Heart right ventricle (tissue), 16 donors: ENCODE results near the gene SCAMP2. TPM values are rescaled to one million over a fixed set of nuclear protein-coding genes. Genes with fewer than 3 reads are reported as not detected.
"Not testable (repeated sequence)": the region's sequence is repeated elsewhere in the genome, so short reads cannot be mapped to it uniquely, and the experiment has no call there.

Experiments used
- ATAC-seq, 8 donors: fragments of 200-7000 bp; cut with Tn5 transposase; one replicate each; pipeline ENCODE4 v1.9.1; 2020; ENCODE audit warnings: mild to moderate bottlenecking in 8 of 8, moderate library complexity in 8 of 8, moderate number of reproducible peaks in 1 of 8
- DNase-seq, 2 donors: peaks; one replicate each; pipeline ENCODE4 v3.0.0-alpha.2; 2020
- H3K27ac ChIP-seq, 10 donors: fragments of 200-600 bp; sonication (generic) in 2 of 10; one replicate each; pipeline versions ENCODE4 v1.5.0 to v1.8.0; 2020 to 2022; ENCODE audit warnings: mild to moderate bottlenecking in 3 of 10
- H3K27me3 ChIP-seq, 7 donors: fragments of 200-600 bp; one replicate each; pipeline ENCODE4 v1.8.0; 2021 to 2022; ENCODE audit warnings: mild to moderate bottlenecking in 2 of 7
- H3K36me3 ChIP-seq, 9 donors: fragments of 200-600 bp; sonication (generic) in 1 of 9; one replicate each; pipeline versions ENCODE4 v1.5.0 to v1.8.0; 2020 to 2022; ENCODE audit warnings: mild to moderate bottlenecking in 2 of 9
- H3K4me1 ChIP-seq, 9 donors: fragments of 200-600 bp; sonication (generic) in 1 of 9; one replicate each; pipeline versions ENCODE4 v1.5.0 to v1.8.0; 2020 to 2022; ENCODE audit warnings: mild to moderate bottlenecking in 4 of 9
- H3K4me3 ChIP-seq, 10 donors: fragments of 200-600 bp; sonication (generic) in 2 of 10; one replicate each; pipeline versions ENCODE4 v1.5.0 to v1.8.0; 2020 to 2022; ENCODE audit warnings: mild to moderate bottlenecking in 7 of 10, moderate library complexity in 2 of 10
- H3K9me3 ChIP-seq, 11 donors: fragments of 200-600 bp in 10 of 11; sonication (generic) in 2 of 11; one replicate each; pipeline versions ENCODE4 v1.5.0 to v1.8.0; 2013 to 2022; ENCODE audit warnings: mild to moderate bottlenecking in 2 of 11, control low read depth in 1 of 11, moderate library complexity in 1 of 11
- CTCF ChIP-seq, 9 donors: fragments of 200-600 bp; sonication (generic) in 2 of 9; IDR thresholded peaks; one replicate each; pipeline versions ENCODE4 v1.5.0 to v1.8.0; 2021 to 2022; ENCODE audit warnings: antibody characterized with exemption in 9 of 9, mild to moderate bottlenecking in 5 of 9, moderate library complexity in 1 of 9
- WGBS, 2 donors: extraction: QIAGEN DNeasy Blood & Tissue Kit; methylation state at CpG; one replicate each; pipeline ENCODE4 v1.1.7; 2013; ENCODE audit warnings: inconsistent platforms in 1 of 2; 5-methylcytosine and 5-hydroxymethylcytosine counted together
- intact Hi-C, 10 donors: fragments of 100-400 bp; cut with DNase I; formaldehyde crosslinking; loops; one replicate each; pipeline versions ENCODE4 v1.11.1 to v1.14.2; 2022
- polyA plus RNA-seq, 2 donors: library from polyadenylated mRNA; stranded (reverse); fragments of 200-250 nt; gene quantifications; one replicate each; pipeline ENCODE4 v1.2.3, GENCODE V29; 2013
- total RNA-seq, 10 donors: library from RNA; stranded (reverse); fragmentation: NEBNext Ultra II Directional in 3 of 10; extraction: Animal tissue kit (Norgen Biotek cat#: 25700) in 3 of 10; gene quantifications; one replicate each; pipeline versions ENCODE4 v1.2.1 to v1.2.4, GENCODE V29; 2021 to 2023
- donor health status: Arrhythmogenic right ventricular cardiomyopathy.
- donor health status: ischemic (EF 13 %, LVEDD 7.1; RV severe dilation, severe dysfunction).
- donor health status: healthy with polysubstance abuse.
- donor health status: DM: no; HTN: yes; CAD: no.
- donor health status: DM: no; HTN: no; CAD: no.
- donor health status: ischemic (EF 25% LVEDD 6.9; RV normal size, moderate dysfunction).
- donor health status: ischemic (EF 25% LVEDD 5.7; RV mildly dilated, moderate dysfunction).
- donor health status: healthy.
- donor health status: DM: yes; HTN: yes; CAD: no.
- donor health status: Ischemic cardiomyopathy.
- donor health status: ischemic (EF 35%, LVEDD 5.7; RV mildly dilated, moderate dysfunction).
- donor health status: nonischemic (EF 11% LVEDD 7.7; RV severe dilation, severe dysfunction).
- donor health status: DM: yes; HTN: yes; CAD: no.
- donor health status: PGD.
- donor health status: ischemic (EF 29% LVEDD 5.4; RV normal size, mild dysfunction).
- donor health status: nonischemic (EF 23%, LVEDD 6.1; RV moderate dilation, normal function).

Gene SCAMP2
- total and polyA plus RNA-seq, 12 donors, result 28.0 to 76.7 (median 39.1) TPM

- Histone ChIP-seq H3K27me3 (no peaks in the 10 kb centered on the region), H3K4me3 (peak overlapping the region; percentile 56 to 89 (median 78)), H3K4me1 (peaks cover 4 to 45% (median 42%) of the 10 kb centered on the region in 9 donors), H3K9me3 (no peaks in the 10 kb centered on the region), H3K27ac (peak overlapping the region in 9 of 10 donors; percentile 74 to 93 (median 85)), H3K36me3 (peaks cover 0 to 33% (median 4%) of the 10 kb centered on the region in 9 donors)
- TF ChIP-seq CTCF (IDR thresholded peaks at IDR 0.05), result no peak
- intact Hi-C loops, result loop anchor here in 2 of 10 donors (10.0 kb wide), 1 partner anchor 46 kb away; the partner anchor contains the start of gene ULK3 (in 2 of the 2)
- 0 to 5% methylated on average over 1 of the region's 1 CpG for WGBS, 2 donors
- no peak for ATAC-seq
- no peak for DNase-seq
These were observed 17.4 kb upstream of the SCAMP2 start for GRCh38 chr15:74890665-74890960.

- ATAC-seq (peak; percentile 92 to 97 (median 96)), DNase-seq (peak; percentile 84 to 86)
- peaks cover 0 to 32% (median 4%) of the 10 kb centered on the region in 9 donors for H3K36me3 ChIP-seq
- H3K9me3 ChIP-seq, result no peaks in the 10 kb centered on the region
- intact Hi-C loops, result loop anchor here in 2 of 10 donors (10.0 kb wide), 1 partner anchor 45 kb away; the partner anchor contains the start of gene ULK3 (in 2 of the 2)
- H3K27me3 ChIP-seq, result no peaks in the 10 kb centered on the region
- peak in 3 of 9 donors; percentile 7 to 22 (median 8) for TF ChIP-seq CTCF (IDR thresholded peaks at IDR 0.05)
- WGBS, 2 donors, result 1% methylated on average over 47 of the region's 47 CpGs
- H3K4me3 ChIP-seq, result peak within 1 kb of the TSS; percentile 56 to 89 (median 78)
- H3K27ac ChIP-seq, result peak within 1 kb of the TSS; percentile 1 to 93 (median 85)
- peaks cover 4 to 48% (median 42%) of the 10 kb centered on the region in 9 donors for H3K4me1 ChIP-seq
These were observed 16.9 kb upstream of the SCAMP2 start, which contains the start of gene MPI for GRCh38 chr15:74889883-74890664. Gene MPI, plus strand, starts transcription at chr15:74890042. Its CDS starts 32 bp downstream, at chr15:74890074.

- TF ChIP-seq CTCF (IDR thresholded peaks at IDR 0.05), result no peak
- Histone ChIP-seq H3K4me1 (peaks cover 4 to 53% (median 42%) of the 10 kb centered on the region in 9 donors), H3K27ac (peak overlapping the region; percentile 1 to 93 (median 85)), H3K27me3 (no peaks in the 10 kb centered on the region), H3K4me3 (peak overlapping the region; percentile 56 to 89 (median 78)), H3K36me3 (peaks cover 0 to 32% (median 4%) of the 10 kb centered on the region in 9 donors), H3K9me3 (no peaks in the 10 kb centered on the region)
- 9 to 12% methylated on average over 8 of the region's 8 CpGs for WGBS, 2 donors
- ATAC-seq, result peak; percentile 40 to 79 (median 63)
- intact Hi-C loops, result no loop called here
- DNase-seq, result peak; percentile 40 to 59
These were observed 16.3 kb upstream of the SCAMP2 start for GRCh38 chr15:74889390-74889882.

- H3K9me3 ChIP-seq, result no peaks in the 10 kb centered on the region
- TF ChIP-seq CTCF (IDR thresholded peaks at IDR 0.05), result no peak
- 87 to 90% methylated on average over 4 of the region's 4 CpGs for WGBS, 2 donors
- DNase-seq (no peak), ATAC-seq (no peak)
- H3K4me1 ChIP-seq, result peaks cover 4 to 60% (median 42%) of the 10 kb centered on the region in 9 donors
- H3K36me3 ChIP-seq, result peaks cover 0 to 28% (median 4%) of the 10 kb centered on the region in 9 donors
- intact Hi-C loops, result no loop called here
- no peaks in the 10 kb centered on the region for H3K27me3 ChIP-seq
- peak overlapping the region in 1 of 10 donors; percentile 74 for H3K4me3 ChIP-seq
- H3K27ac ChIP-seq, result peak overlapping the region in 5 of 10 donors; percentile 83 to 93 (median 88)
These were observed 15.6 kb upstream of the SCAMP2 start for GRCh38 chr15:74888716-74889115.

- H3K27ac ChIP-seq, H3K4me3 ChIP-seq, H3K9me3 ChIP-seq, H3K27me3 ChIP-seq, ATAC-seq, intact Hi-C loops, DNase-seq: not testable (repeated sequence)
- Histone ChIP-seq H3K4me1 (peaks cover 4 to 53% (median 35%) of the 10 kb centered on the region in 9 donors), H3K36me3 (peaks cover 0 to 17% (median 2%) of the 10 kb centered on the region in 9 donors)
- WGBS, 2 donors, result 70 to 77% methylated on average over 9 to 10 of the region's 10 CpGs
These were observed 14.5 kb upstream of the SCAMP2 start for GRCh38 chr15:74887537-74888193.
